Liver (tissue), 3 donors: Measurements from ENCODE around the gene ADIRF.

Experiments
- FOXA1 ChIP-seq: IDR thresholded peaks from 2 replicates; pipeline ENCODE4 v1.6.1; 2016; ENCODE audit warnings: antibody characterized with exemption
- HNF4A ChIP-seq, 2 donors: conservative IDR thresholded peaks; 2 replicates each; pipeline ENCODE4 v1.6.1; 2016; ENCODE audit warnings: antibody characterized with exemption in 2 of 2, mild to moderate bottlenecking in 2 of 2
- JUND ChIP-seq, 2 donors: IDR thresholded peaks; 2 replicates each; pipeline ENCODE4 v1.6.1; 2016; ENCODE audit warnings: antibody characterized with exemption in 2 of 2
- RAD21 ChIP-seq, 2 donors: IDR thresholded peaks; 2 replicates each; pipeline ENCODE4 v1.6.1; 2016; ENCODE audit warnings: antibody characterized with exemption in 2 of 2, mild to moderate bottlenecking in 2 of 2
- SP1 ChIP-seq: IDR thresholded peaks from 2 replicates; pipeline ENCODE4 v1.6.1; 2018; ENCODE audit warnings: antibody characterized with exemption, mild to moderate bottlenecking
- TAF1 ChIP-seq: conservative IDR thresholded peaks from 2 replicates; pipeline ENCODE4 v1.6.1; 2016; ENCODE audit warnings: antibody characterized with exemption, mild to moderate bottlenecking
- TF ChIP-seq, protein P1 (sequence below): fragments of 150-350 bp; IDR thresholded peaks from 2 replicates; pipeline ENCODE4 v1.5.1; 2017; ENCODE audit warnings: improper control_type of control experiment, low read depth, low read length; ENCODE audit not compliant: missing input control
- TF ChIP-seq, protein P2 (sequence below): IDR thresholded peaks from 2 replicates; pipeline ENCODE4 v1.6.1; 2016; ENCODE audit warnings: antibody characterized with exemption, mild to moderate bottlenecking
- TF ChIP-seq, protein P3 (sequence below): IDR thresholded peaks from 2 replicates; pipeline ENCODE4 v1.6.1; 2016; ENCODE audit warnings: antibody characterized with exemption
- TF ChIP-seq, protein P4 (sequence below): IDR thresholded peaks from 2 replicates; pipeline ENCODE4 v1.6.1; 2016; ENCODE audit warnings: antibody characterized with exemption
- donor health status: healthy.
- donor health status: healthy.

DNA sequence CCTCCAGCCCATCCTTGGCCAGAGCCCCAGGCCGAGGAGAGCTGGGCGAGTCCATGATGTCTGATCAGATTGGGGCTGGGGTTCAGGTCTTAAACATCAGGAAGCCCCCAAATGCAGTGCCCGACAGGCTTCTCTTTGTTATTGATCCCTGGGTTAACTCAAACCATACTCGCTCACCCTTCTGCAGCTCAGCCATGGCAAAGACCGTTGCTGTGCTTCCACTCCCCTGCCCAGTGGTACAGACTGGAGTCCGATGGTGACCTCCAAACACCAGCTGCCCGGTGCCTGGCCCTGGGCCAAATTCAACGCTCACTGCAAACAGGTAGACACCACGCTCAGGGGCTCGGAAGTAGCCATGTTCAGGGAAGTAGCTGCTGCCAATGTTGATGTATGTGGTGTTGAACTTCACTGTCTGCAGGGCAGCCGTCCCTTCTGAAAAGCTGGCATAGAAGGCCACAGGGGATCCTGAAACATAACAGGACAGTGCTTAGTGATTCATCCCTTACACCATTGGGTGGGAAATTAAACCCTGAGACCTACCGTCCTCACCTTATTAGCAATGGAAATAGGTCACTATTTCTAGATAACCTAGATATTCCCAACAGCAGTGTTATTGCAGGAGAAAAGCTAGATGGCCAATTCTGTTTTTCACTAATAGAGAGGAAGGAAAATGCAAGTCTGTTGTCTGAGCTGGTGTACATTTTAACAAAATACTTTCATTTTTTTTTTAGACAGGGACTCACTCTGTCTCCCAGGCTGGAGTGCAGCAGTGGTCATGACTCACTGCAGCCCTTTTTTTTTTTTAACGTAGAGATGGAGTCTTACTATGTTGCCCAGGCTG, 31.4 kb upstream of the ADIRF start:
- TF ChIP-seq FOXA1 (no peak), HNF4A (conservative IDR thresholded peaks at IDR 0.05) (no peak), TAF1 (no peak), JUND (IDR thresholded peaks at IDR 0.05) (no peak), RAD21 (IDR thresholded peaks at IDR 0.05) (no peak), SP1 (no peak)
- TF ChIP-seq, protein P1, sequence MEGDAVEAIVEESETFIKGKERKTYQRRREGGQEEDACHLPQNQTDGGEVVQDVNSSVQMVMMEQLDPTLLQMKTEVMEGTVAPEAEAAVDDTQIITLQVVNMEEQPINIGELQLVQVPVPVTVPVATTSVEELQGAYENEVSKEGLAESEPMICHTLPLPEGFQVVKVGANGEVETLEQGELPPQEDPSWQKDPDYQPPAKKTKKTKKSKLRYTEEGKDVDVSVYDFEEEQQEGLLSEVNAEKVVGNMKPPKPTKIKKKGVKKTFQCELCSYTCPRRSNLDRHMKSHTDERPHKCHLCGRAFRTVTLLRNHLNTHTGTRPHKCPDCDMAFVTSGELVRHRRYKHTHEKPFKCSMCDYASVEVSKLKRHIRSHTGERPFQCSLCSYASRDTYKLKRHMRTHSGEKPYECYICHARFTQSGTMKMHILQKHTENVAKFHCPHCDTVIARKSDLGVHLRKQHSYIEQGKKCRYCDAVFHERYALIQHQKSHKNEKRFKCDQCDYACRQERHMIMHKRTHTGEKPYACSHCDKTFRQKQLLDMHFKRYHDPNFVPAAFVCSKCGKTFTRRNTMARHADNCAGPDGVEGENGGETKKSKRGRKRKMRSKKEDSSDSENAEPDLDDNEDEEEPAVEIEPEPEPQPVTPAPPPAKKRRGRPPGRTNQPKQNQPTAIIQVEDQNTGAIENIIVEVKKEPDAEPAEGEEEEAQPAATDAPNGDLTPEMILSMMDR = no peak
- TF ChIP-seq, protein P2, sequence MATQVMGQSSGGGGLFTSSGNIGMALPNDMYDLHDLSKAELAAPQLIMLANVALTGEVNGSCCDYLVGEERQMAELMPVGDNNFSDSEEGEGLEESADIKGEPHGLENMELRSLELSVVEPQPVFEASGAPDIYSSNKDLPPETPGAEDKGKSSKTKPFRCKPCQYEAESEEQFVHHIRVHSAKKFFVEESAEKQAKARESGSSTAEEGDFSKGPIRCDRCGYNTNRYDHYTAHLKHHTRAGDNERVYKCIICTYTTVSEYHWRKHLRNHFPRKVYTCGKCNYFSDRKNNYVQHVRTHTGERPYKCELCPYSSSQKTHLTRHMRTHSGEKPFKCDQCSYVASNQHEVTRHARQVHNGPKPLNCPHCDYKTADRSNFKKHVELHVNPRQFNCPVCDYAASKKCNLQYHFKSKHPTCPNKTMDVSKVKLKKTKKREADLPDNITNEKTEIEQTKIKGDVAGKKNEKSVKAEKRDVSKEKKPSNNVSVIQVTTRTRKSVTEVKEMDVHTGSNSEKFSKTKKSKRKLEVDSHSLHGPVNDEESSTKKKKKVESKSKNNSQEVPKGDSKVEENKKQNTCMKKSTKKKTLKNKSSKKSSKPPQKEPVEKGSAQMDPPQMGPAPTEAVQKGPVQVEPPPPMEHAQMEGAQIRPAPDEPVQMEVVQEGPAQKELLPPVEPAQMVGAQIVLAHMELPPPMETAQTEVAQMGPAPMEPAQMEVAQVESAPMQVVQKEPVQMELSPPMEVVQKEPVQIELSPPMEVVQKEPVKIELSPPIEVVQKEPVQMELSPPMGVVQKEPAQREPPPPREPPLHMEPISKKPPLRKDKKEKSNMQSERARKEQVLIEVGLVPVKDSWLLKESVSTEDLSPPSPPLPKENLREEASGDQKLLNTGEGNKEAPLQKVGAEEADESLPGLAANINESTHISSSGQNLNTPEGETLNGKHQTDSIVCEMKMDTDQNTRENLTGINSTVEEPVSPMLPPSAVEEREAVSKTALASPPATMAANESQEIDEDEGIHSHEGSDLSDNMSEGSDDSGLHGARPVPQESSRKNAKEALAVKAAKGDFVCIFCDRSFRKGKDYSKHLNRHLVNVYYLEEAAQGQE = no peak
- TF ChIP-seq, protein P3, sequence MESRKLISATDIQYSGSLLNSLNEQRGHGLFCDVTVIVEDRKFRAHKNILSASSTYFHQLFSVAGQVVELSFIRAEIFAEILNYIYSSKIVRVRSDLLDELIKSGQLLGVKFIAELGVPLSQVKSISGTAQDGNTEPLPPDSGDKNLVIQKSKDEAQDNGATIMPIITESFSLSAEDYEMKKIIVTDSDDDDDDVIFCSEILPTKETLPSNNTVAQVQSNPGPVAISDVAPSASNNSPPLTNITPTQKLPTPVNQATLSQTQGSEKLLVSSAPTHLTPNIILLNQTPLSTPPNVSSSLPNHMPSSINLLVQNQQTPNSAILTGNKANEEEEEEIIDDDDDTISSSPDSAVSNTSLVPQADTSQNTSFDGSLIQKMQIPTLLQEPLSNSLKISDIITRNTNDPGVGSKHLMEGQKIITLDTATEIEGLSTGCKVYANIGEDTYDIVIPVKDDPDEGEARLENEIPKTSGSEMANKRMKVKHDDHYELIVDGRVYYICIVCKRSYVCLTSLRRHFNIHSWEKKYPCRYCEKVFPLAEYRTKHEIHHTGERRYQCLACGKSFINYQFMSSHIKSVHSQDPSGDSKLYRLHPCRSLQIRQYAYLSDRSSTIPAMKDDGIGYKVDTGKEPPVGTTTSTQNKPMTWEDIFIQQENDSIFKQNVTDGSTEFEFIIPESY = no peak
- TF ChIP-seq, protein P4, sequence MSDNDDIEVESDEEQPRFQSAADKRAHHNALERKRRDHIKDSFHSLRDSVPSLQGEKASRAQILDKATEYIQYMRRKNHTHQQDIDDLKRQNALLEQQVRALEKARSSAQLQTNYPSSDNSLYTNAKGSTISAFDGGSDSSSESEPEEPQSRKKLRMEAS = no peak
